ENCODE measurements around the gene TMEM117.
"Not testable (repeated sequence)": the region's sequence is repeated elsewhere in the genome, so short reads cannot be mapped to it uniquely, and the experiment has no call there.

TMEM117 gene

GRCh38 chr12:44029194-44029593 is 193.3 kb downstream of the TMEM117 start:
- no peak for DNase-seq

GRCh38 chr12:44031472-44032185 is 195.7 kb downstream of the TMEM117 start:
- DNase-seq = no peak

- DNase-seq = no peak
Measured at GRCh38 chr12:44034906-44035305, 199.0 kb downstream of the TMEM117 start.

- no peak for DNase-seq
Measured at GRCh38 chr12:44036875-44037443, 201.1 kb downstream of the TMEM117 start.

GRCh38 chr12:44038411-44038810 is 202.5 kb downstream of the TMEM117 start:
- DNase-seq = no peak

GRCh38 chr12:44044491-44044890 is 208.6 kb downstream of the TMEM117 start:
- DNase-seq = not testable (repeated sequence)

GRCh38 chr12:44046732-44047417 is 211.0 kb downstream of the TMEM117 start:
- no peak for DNase-seq

GRCh38 chr12:44052554-44052953 is 216.7 kb downstream of the TMEM117 start:
- no peak for DNase-seq

GRCh38 chr12:44053549-44054127 is 217.8 kb downstream of the TMEM117 start:
- DNase-seq = no peak

- DNase-seq = no peak
Measured at GRCh38 chr12:44054281-44054680, 218.4 kb downstream of the TMEM117 start.

- DNase-seq = no peak
Measured at GRCh38 chr12:44058366-44058765, 222.5 kb downstream of the TMEM117 start.

GRCh38 chr12:44059476-44059875 is 223.6 kb downstream of the TMEM117 start:
- DNase-seq = no peak

- DNase-seq = no peak
Measured at GRCh38 chr12:44063671-44064070, 227.8 kb downstream of the TMEM117 start.

GRCh38 chr12:44076871-44077270 is 241.0 kb downstream of the TMEM117 start:
- no peak for DNase-seq

- no peak for DNase-seq
Measured at GRCh38 chr12:44077294-44077693, 241.4 kb downstream of the TMEM117 start.

- DNase-seq = no peak
Measured at GRCh38 chr12:44078273-44078672, 242.4 kb downstream of the TMEM117 start.

GRCh38 chr12:44088647-44089046 is 252.8 kb downstream of the TMEM117 start:
- DNase-seq = no peak

GRCh38 chr12:44091948-44092606 is 256.2 kb downstream of the TMEM117 start:
- no peak for DNase-seq

GRCh38 chr12:44098786-44099185 is 262.9 kb downstream of the TMEM117 start:
- no peak for DNase-seq

- no peak for DNase-seq
Measured at GRCh38 chr12:44099486-44099885, 263.6 kb downstream of the TMEM117 start.

- DNase-seq = no peak
Measured at GRCh38 chr12:44100264-44100663, 264.4 kb downstream of the TMEM117 start.

- no peak for DNase-seq
Measured at GRCh38 chr12:44101475-44101874, 265.6 kb downstream of the TMEM117 start.

- no peak for DNase-seq
Measured at GRCh38 chr12:44114906-44115305, 279.0 kb downstream of the TMEM117 start.
